OCI-LY3 (cell line): Measurements from ENCODE around the gene ALOX12B.
A peak's percentile ranks its signal among the peaks of the same experiment; 100 is the strongest.

Experiments used
- H2AFZ ChIP-seq: fragments of 200-600, 300-600 bp; shearing (Covaris generic); 2 replicates; pipeline ENCODE4 v1.6.0; 2014; ENCODE audit warnings: antibody characterized with exemption, low read depth, low read length
- H3K27ac ChIP-seq: fragments of 200-600, 300-600 bp; sonication (generic); 2 replicates; pipeline ENCODE4 v1.5.1; 2014; ENCODE audit warnings: mild to moderate bottlenecking, low read length, moderate library complexity, mixed read lengths
- H3K27me3 ChIP-seq: fragments of 200-600, 300-600 bp; sonication (generic); 2 replicates; pipeline ENCODE4 v1.6.1; 2014; ENCODE audit warnings: low read depth, low read length, mixed read lengths
- H3K36me3 ChIP-seq: fragments of 200-600, 300-600 bp; sonication (generic); replicated peaks from 2 replicates; pipeline ENCODE3; 2014; ENCODE audit warnings: low read depth, low read length, mixed read lengths
- H3K4me1 ChIP-seq: fragments of 300-600, 200-600 bp; sonication (generic); 2 replicates; pipeline ENCODE4 v1.6.1; 2014; ENCODE audit warnings: low read length, mixed read lengths
- H3K4me2 ChIP-seq: fragments of 200-600, 300-600 bp; sonication (generic); 2 replicates; pipeline ENCODE4 v1.6.1; 2014; ENCODE audit warnings: low read length, mixed read lengths
- H3K4me3 ChIP-seq: fragments of 300-600, 200-600 bp; sonication (generic); 2 replicates; pipeline ENCODE4 v1.5.1; 2014; ENCODE audit warnings: antibody characterized with exemption, mild to moderate bottlenecking, low read length, moderate library complexity
- H3K79me2 ChIP-seq: fragments of 300-600, 200-600 bp; shearing (Covaris generic); 2 replicates; pipeline ENCODE4 v1.6.1; 2014; ENCODE audit warnings: mild to moderate bottlenecking, low read length, mixed read lengths
- H3K9ac ChIP-seq: fragments of 300-600, 200-600 bp; shearing (Covaris generic); 2 replicates; pipeline ENCODE4 v1.6.0; 2014; ENCODE audit warnings: mild to moderate bottlenecking, low read length, moderate library complexity
- H3K9me3 ChIP-seq: fragments of 200-600, 300-600 bp; shearing (Covaris generic); 2 replicates; pipeline ENCODE4 v1.6.1; 2014; ENCODE audit warnings: low read length, mixed read lengths; ENCODE audit not compliant: insufficient read depth
- H4K20me1 ChIP-seq: fragments of 200-600, 300-600 bp; sonication (generic); 2 replicates; pipeline ENCODE4 v1.6.1; 2016; ENCODE audit warnings: low read length, mixed read lengths; ENCODE audit not compliant: insufficient read depth
- CTCF ChIP-seq: fragments of 200-600, 300-600 bp; sonication (generic); IDR thresholded peaks from 2 replicates; pipeline ENCODE4 v1.5.1; 2014; ENCODE audit warnings: antibody characterized with exemption, low read length, low read depth
- EZH2phosphoT487 ChIP-seq: fragments of 200-600 bp; shearing (Covaris generic); IDR thresholded peaks from 2 replicates; pipeline ENCODE4 v1.6.1; 2018; ENCODE audit warnings: antibody characterized with exemption, mixed run types, low read depth

ALOX12B gene

GRCh38 chr17:8128125-8128784, 40.7 kb upstream of the ALOX12B start:
- H3K79me2 ChIP-seq, result no peaks in the 10 kb centered on the region
- no peak overlapping the region for H3K9ac ChIP-seq
- TF ChIP-seq EZH2phosphoT487, result no peak
- no peak for TF ChIP-seq CTCF
- H3K27me3 ChIP-seq, result 0 out of 2 replicates have a peak, but pooled peaks cover 4% of the 10 kb centered on the region
- no peaks in the 10 kb centered on the region for H3K36me3 ChIP-seq
- peaks cover 12% of the 10 kb centered on the region; the same call in 1 of the 2 replicates for H3K4me1 ChIP-seq
- no peak overlapping the region for H3K4me2 ChIP-seq
- no peak overlapping the region for H3K4me3 ChIP-seq
- H3K27ac ChIP-seq, result no peak overlapping the region
- H3K9me3 ChIP-seq, result no peaks in the 10 kb centered on the region
- no peaks in the 10 kb centered on the region for H4K20me1 ChIP-seq
- no peak overlapping the region for H2AFZ ChIP-seq

GRCh38 chr17:8126491-8127066, 39.1 kb upstream of the ALOX12B start:
- no peaks in the 10 kb centered on the region for H3K79me2 ChIP-seq
- 0 out of 2 replicates have a peak, but pooled peaks cover 2% of the 10 kb centered on the region for H3K27me3 ChIP-seq
- H3K4me3 ChIP-seq, result peak overlapping the region; percentile 100
- peak overlapping the region; percentile 94 for H2AFZ ChIP-seq
- peak overlapping the region; percentile 47; the same call in 1 of the 2 replicates for H3K27ac ChIP-seq
- TF ChIP-seq CTCF (no peak), EZH2phosphoT487 (no peak)
- H4K20me1 ChIP-seq, result no peaks in the 10 kb centered on the region
- H3K9me3 ChIP-seq, result no peaks in the 10 kb centered on the region
- peaks cover 12% of the 10 kb centered on the region; the same call in 1 of the 2 replicates for H3K4me1 ChIP-seq
- peak overlapping the region; percentile 80 for H3K9ac ChIP-seq
- peak overlapping the region; percentile 99 for H3K4me2 ChIP-seq
- no peaks in the 10 kb centered on the region for H3K36me3 ChIP-seq

GRCh38 chr17:8125947-8126490, 38.5 kb upstream of the ALOX12B start:
- Histone ChIP-seq H3K9ac (peak overlapping the region; percentile 80), H3K79me2 (no peaks in the 10 kb centered on the region), H3K27me3 (no peaks in the 10 kb centered on the region), H3K4me3 (peak overlapping the region; percentile 100), H3K27ac (peak overlapping the region; percentile 47), H3K4me2 (peak overlapping the region; percentile 99), H4K20me1 (no peaks in the 10 kb centered on the region), H3K4me1 (peaks cover 12% of the 10 kb centered on the region; the same call in 1 of the 2 replicates), H2AFZ (peak overlapping the region; percentile 94), H3K36me3 (no peaks in the 10 kb centered on the region), H3K9me3 (no peaks in the 10 kb centered on the region)
- no peak for TF ChIP-seq EZH2phosphoT487
- TF ChIP-seq CTCF, result no peak

- Histone ChIP-seq H3K36me3 (no peaks in the 10 kb centered on the region), H3K27me3 (no peaks in the 10 kb centered on the region), H3K4me3 (peak overlapping the region; percentile 100), H3K4me2 (peak overlapping the region; percentile 99), H3K79me2 (no peaks in the 10 kb centered on the region), H4K20me1 (no peaks in the 10 kb centered on the region), H3K9ac (peak overlapping the region; percentile 80), H3K27ac (peak overlapping the region; percentile 47; the same call in 1 of the 2 replicates), H3K9me3 (no peaks in the 10 kb centered on the region), H3K4me1 (peaks cover 12% of the 10 kb centered on the region; the same call in 1 of the 2 replicates), H2AFZ (peak overlapping the region; percentile 94; the same call in 1 of the 2 replicates)
- TF ChIP-seq CTCF (no peak), EZH2phosphoT487 (no peak)
Observed at GRCh38 chr17:8125154-8125946, 37.8 kb upstream of the ALOX12B start.
